Small intestine (tissue), 7 donors: Measurements from ENCODE around the gene TAGLN3. TPM values are rescaled to one million over a fixed set of nuclear protein-coding genes. Genes with fewer than 3 reads are reported as not detected.

ENCODE experiments used
- DNase-seq, 2 donors: peaks; one replicate each; pipeline versions ENCODE4 v3.0.0 to v3.0.0-alpha.2; 2013
- FAIRE-seq: peaks from 2 replicates; lab custom pipeline; 2012; peaks lifted over from hg19 to GRCh38; lab: Jason Lieb, UNC
- H3K27ac ChIP-seq, 3 donors: one replicate each; pipeline ENCODE4 v1.5.1; 2013; ENCODE audit warnings: low read length in 2 of 3, mild to moderate bottlenecking in 2 of 3, control low read depth in 1 of 3, inconsistent platforms in 1 of 3, low read depth in 1 of 3, moderate library complexity in 1 of 3
- H3K27me3 ChIP-seq, 3 donors: one replicate each; pipeline ENCODE4 v1.6.1; 2013; ENCODE audit warnings: low read length in 3 of 3, inconsistent platforms in 1 of 3; ENCODE audit not compliant: control insufficient read depth in 3 of 3, insufficient read depth in 3 of 3
- H3K36me3 ChIP-seq, 3 donors: one replicate each; pipeline ENCODE4 v1.6.1; 2013; ENCODE audit warnings: low read length in 3 of 3, inconsistent platforms in 1 of 3, low read depth in 1 of 3, mild to moderate bottlenecking in 1 of 3, moderate library complexity in 1 of 3; ENCODE audit not compliant: control insufficient read depth in 3 of 3, insufficient read depth in 2 of 3
- H3K4me1 ChIP-seq, 3 donors: one replicate each; pipeline ENCODE4 v1.6.1; 2013; ENCODE audit warnings: low read length in 2 of 3, inconsistent platforms in 1 of 3, low read depth in 1 of 3, mild to moderate bottlenecking in 1 of 3, moderate library complexity in 1 of 3; ENCODE audit not compliant: control insufficient read depth in 3 of 3, insufficient read depth in 2 of 3
- H3K4me3 ChIP-seq, 3 donors: one replicate each; pipeline ENCODE4 v1.5.1; 2013; ENCODE audit warnings: low read length in 3 of 3, control low read depth in 1 of 3, inconsistent platforms in 1 of 3, low read depth in 1 of 3, mild to moderate bottlenecking in 1 of 3, moderate library complexity in 1 of 3
- H3K9me3 ChIP-seq, 2 donors: one replicate each; pipeline ENCODE4 v1.6.1; 2013; ENCODE audit warnings: low read depth in 1 of 2, low read length in 1 of 2; ENCODE audit not compliant: control insufficient read depth in 2 of 2, insufficient read depth in 1 of 2
- WGBS, 3 donors: extraction: QIAGEN DNeasy Blood & Tissue Kit; methylation state at CpG; one replicate each; pipeline ENCODE4 v1.1.7; 2013; 5-methylcytosine and 5-hydroxymethylcytosine counted together
- polyA plus RNA-seq, 4 donors: library from polyadenylated mRNA; stranded (reverse) in 3 of 4; unstranded in 1 of 4; fragments of 200-250 nt in 3 of 4; fragments of 120-200 nt in 1 of 4; gene quantifications; one replicate each; pipeline versions ENCODE4 v1.2.1 to v1.2.3, GENCODE V29; 2013
- donor health status: healthy with polysubstance abuse.
- donor health status: control.
- donor health status: control.
- donor health status: Bipolar disorder and iron deficiency.
- donor health status: healthy.

TAGLN3 gene
- polyA plus RNA-seq, 4 donors: 1.4 to 2.7 TPM; not detected in 2

GRCh38 chr3:112056451-112056929 lies 57.8 kb downstream of the TAGLN3 start:
- WGBS, 3 donors: 18 to 52% (median 32%) methylated on average over 6 of the region's 6 CpGs
- Histone ChIP-seq H3K4me3 (no peak overlapping the region), H3K4me1 (peaks cover 0 to 8% (median 0%) of the 10 kb centered on the region in 3 donors), H3K27ac (no peak overlapping the region), H3K9me3 (peaks cover 0 to 7% of the 10 kb centered on the region in 2 donors), H3K36me3 (no peaks in the 10 kb centered on the region), H3K27me3 (no peaks in the 10 kb centered on the region)
- DNase-seq (peak in 1 of 2 donors; percentile 37), FAIRE-seq (no peak)

GRCh38 chr3:112059497-112059896 lies 60.8 kb downstream of the TAGLN3 start:
- H3K4me1 ChIP-seq: no peaks in the 10 kb centered on the region
- H3K36me3 ChIP-seq: no peaks in the 10 kb centered on the region
- 73 to 88% (median 81%) methylated on average over 1 of the region's 1 CpG for WGBS, 3 donors
- H3K27me3 ChIP-seq: no peaks in the 10 kb centered on the region
- H3K9me3 ChIP-seq: peaks cover 0 to 7% of the 10 kb centered on the region in 2 donors
- no peak for DNase-seq
- no peak overlapping the region for H3K27ac ChIP-seq
- no peak overlapping the region for H3K4me3 ChIP-seq
- FAIRE-seq: no peak

DNA sequence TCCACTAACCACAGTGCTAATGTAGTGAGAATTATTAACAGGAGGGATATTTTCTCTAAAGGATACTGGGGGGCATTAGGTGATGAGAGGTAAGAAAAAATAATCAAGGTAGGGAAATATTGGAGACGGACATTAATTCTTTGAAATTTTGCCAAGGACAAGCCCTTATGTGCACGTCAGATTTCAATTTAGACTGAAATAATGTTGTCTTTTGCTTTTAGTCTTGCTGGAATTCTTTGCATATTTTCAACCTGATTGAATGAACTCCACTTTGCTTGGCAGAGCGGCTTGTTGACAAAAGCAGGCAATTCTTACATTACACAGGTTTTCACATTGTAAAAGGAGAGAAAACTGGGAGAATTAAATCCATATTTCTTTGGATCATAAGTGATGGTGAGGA lies 62.4 kb downstream of the TAGLN3 start:
- 71 to 87% (median 79%) methylated on average over 3 of the region's 3 CpGs for WGBS, 3 donors
- no peak for DNase-seq
- H3K27me3 ChIP-seq: no peaks in the 10 kb centered on the region
- H3K9me3 ChIP-seq: peaks cover 0 to 7% of the 10 kb centered on the region in 2 donors
- H3K4me3 ChIP-seq: no peak overlapping the region
- no peaks in the 10 kb centered on the region for H3K36me3 ChIP-seq
- H3K27ac ChIP-seq: no peak overlapping the region
- no peaks in the 10 kb centered on the region for H3K4me1 ChIP-seq
- FAIRE-seq: no peak

Other genes starting within 250 kb of the TAGLN3 start
- 10 to 100 TPM in 1 of 4 donors, 1 to 10 TPM in 3; 1.1 to 17.8 (median 4.5) TPM for gene PHLDB2, start 139.7 kb upstream of the TAGLN3 start, polyA plus RNA-seq
- gene ABHD10, start 19.9 kb upstream of the TAGLN3 start, polyA plus RNA-seq: 10 to 100 TPM in 3 of 4 donors, 1 to 10 TPM in 1; 10.0 to 32.9 (median 15.3) TPM
- under 1 TPM in 3 of 4 donors, not detected in 1; 0.22 to 0.81 (median 0.31) TPM for gene TMPRSS7, start 35.8 kb downstream of the TAGLN3 start, polyA plus RNA-seq
- gene C3orf52, start 87.5 kb downstream of the TAGLN3 start, polyA plus RNA-seq: 10 to 100 TPM in 1 of 4 donors, 1 to 10 TPM in 3; 3.8 to 20.1 (median 5.2) TPM
- gene GCSAM, start 134.3 kb downstream of the TAGLN3 start, polyA plus RNA-seq: 1 to 10 TPM in 2 of 4 donors, under 1 TPM in 1, not detected in 1; 0.54 to 4.2 (median 1.3) TPM